ENCODE results near the gene ADGRD1. TPM values are rescaled to one million over a fixed set of nuclear protein-coding genes. Genes with fewer than 3 reads are reported as not detected.

The ADGRD1 gene
- total RNA-seq, 1 donor from 2014 or later, result 0.61 TPM

DNA sequence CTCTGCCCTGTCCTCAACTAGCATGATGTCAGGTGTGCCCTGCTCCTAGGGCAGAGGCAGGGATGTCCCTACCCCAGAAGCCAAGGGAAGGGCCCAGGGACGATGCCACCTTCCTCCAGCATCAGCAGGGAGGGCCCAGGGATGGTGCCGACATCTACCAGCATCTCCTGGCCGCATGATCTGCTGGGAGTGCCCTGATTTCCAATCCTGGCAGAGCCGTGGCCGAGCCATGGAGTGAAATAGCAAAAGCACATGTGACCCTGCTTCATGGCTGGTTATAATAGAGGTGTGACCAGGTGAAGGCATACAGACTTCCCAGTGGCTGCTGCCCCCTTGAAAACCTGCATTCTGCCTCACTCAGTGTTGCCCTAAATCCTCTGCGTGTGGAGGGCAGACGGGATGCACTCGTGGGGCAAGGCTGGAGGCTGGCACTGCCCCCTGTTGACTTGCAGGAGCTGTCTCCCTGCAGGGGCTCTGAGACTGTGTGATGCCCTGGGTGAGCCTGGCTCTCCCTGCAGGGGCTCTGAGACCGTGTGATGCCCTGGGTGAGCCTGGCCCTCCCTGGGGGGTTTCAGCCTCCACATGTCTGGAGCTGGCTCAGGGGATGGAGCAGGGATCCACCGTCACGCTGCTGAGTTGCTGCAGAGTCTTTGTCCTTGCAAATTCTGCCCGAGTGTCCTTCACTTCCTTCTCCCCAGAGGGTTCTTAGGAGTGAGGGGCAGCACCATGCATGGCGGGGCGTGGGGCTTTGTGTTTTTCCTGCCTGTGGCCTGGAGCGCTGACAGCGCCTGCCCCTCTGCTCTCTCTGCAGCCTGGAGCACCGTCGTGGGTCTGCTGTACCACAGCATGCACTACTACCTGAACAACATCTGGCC lies 51.7 kb downstream of the ADGRD1 start:
- intact Hi-C loops (cut with micrococcal nuclease), result no loop called here

DNA sequence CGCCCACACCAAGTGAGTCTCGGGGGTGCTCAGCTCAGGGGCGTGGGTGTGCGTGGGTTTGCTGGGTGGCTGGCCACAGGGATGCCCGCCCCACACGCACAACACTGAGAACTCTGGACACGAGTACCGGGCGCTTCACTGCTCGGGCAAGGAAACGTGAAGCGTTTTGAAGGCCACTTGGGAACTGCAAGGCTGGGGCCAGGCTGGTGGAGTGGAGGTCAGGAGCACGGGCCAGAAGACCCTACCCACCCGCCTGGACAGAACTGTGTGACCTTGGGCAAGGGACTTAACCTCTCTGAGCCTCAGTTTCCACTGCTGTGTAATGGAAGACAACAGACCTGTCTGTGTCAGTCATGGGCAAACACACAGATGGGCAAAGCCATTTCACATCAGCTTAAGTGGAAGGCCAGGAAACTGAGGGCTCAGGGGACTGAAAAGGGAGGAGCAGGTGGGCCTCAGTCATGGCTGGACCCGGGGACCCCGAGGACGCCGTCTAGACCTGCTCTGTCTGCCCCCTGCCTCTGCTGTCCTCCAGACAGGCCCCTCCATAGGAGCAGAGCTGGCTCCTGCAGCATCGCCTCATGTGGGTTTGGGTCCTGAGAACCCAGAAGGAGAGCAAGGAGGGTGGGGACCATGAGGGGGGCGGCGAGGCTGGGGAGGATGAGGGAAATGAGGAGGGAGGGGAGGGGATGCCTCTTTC lies 52.5 kb downstream of the ADGRD1 start:
- intact Hi-C loops (cut with micrococcal nuclease), result no loop called here

DNA sequence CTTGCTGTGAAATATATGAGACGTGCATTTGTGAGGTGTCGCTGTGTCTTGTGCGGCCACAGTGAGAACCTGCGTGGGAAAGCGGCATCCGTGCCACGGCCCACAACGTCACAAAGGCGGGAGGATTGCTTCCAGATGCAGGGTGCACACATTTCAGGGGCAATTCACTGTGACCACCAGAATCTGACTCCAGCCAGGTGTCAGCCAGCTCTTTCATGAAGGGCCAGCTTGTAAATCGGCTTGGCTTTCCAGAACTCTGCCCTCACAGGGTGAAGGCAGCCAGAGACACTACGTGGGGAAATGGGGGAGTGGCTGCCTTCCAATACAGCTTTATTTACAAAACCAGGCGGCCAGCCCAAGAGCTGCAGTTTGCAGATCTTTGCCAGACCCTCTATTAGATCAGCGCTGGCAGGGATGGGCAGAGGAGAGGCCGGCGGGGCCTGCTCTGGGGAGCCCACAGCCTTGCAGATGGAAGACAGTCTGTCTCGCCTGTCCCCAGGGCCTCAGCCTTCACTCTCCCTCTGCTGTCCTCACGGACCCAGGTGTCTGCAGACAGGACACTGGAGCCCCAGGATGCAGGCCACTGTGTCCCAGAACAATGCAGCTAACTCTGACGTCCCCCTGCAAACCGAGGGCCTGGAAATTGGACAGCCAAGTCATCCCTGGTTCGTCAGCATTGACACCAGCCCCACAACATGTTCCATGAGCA lies 53.5 kb downstream of the ADGRD1 start:
- intact Hi-C loops (cut with micrococcal nuclease), result no loop called here

DNA sequence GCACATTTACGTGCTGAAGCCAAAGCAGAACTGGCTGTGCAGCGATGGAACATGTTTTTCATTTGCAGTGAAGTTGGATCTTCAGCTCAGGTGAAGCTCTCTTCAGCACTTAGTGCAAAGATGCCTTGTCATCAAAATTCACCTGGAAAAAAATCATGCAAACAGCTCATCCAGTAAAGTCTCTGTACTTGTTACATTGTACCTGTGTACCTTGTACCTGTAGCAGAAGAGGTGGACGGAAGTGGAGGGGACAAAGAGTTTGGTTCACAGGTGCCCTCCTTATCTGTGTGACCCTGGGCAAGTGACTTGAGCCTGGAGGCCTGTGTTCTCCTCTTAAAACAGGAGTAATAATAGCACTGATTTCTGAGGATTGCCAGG lies 54.0 kb downstream of the ADGRD1 start:
- intact Hi-C loops (cut with micrococcal nuclease), result no loop called here

DNA sequence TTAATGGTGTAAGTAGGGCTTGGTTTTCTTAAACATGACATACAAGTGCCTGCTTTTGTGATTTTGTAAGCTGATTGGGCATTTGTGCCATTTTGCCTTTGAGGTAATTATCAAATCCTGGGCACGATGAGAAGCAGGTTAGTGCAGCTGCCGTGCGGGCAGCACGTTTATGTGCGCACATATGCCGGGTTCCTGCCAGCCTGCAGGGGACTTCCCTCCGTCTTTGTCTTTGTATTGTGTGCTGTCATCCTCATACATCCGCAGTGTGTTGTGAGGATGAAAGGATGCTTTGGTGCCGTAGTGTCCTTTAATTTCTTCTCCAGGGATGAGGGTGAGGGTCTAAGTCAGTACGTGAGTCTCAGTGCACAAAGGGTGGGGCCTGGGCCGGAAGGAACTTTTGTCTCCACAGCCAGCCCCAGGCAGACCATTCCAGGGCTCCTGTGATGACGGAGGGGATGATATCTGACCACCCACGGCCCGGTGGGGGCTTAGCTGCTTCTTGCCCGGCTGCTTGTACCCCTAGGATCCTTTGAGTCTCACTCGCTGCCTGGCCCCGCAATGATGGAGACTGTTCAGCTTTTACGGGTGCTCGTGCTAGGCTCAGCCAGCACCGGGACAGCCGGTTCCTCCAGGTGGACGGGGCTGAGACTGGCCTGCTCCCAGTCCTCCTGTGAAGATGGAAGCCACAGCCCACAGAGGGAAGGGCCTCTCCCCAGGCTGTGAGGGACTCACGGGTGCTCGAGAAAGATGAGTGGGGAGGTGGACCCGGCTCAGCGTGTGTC lies 54.6 kb downstream of the ADGRD1 start:
- intact Hi-C loops (cut with micrococcal nuclease), result no loop called here

DNA sequence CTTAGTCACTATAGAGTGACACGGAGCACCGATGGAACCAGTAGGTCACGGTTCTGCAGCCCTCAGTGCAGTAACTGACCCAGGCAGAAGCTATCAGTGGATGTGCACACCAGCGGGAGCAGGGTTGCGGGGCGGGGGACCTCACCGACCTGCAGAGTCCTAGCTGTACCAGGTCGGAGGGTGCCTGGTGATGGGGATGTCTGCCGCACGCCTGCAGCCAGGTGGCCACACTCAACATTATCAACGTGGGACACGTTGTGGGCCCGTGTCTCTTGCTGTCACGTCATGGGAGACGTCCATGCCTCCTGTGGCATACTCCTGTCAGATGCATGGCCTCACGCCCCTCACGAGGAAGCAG lies 55.2 kb downstream of the ADGRD1 start:
- intact Hi-C loops (cut with micrococcal nuclease), result no loop called here

DNA sequence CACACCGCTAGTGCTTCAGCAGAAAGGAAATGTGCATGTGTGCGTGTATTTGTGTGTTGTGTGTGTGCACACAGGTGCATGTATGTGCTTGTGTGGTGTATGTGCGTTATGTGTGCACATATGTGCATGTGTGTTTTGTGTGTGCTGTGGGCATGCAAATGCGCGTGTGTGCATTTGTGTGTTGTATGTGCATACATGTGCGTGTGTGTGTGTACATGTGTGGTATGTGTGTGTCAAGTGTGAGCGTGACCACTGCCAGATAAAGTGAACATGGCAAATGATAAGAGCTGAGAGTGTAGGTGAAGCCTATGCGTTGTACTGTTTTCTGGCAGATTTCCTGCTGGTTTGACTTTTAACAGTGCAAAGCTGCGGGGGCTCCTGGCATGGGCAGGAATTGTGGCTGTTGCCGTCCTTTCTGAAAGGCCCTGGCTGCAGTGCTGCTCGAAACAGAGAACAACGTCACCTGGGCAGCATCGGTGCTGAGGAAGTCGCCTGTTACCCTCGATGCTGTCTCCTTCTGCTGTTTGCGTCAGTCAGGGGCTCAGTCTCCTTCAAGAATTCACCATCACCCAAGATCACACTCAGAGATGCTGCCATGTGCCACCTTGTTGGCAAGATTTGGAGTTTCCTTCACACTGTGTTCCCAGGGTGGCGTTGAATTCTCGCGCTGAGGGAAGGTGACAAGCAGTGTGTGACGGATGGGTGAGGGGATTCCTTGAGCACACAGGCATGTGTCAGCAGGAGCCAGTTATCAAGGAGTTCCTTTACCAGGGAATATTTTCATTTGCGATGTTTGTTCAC lies 56.1 kb downstream of the ADGRD1 start:
- intact Hi-C loops (cut with micrococcal nuclease), result no loop called here

DNA sequence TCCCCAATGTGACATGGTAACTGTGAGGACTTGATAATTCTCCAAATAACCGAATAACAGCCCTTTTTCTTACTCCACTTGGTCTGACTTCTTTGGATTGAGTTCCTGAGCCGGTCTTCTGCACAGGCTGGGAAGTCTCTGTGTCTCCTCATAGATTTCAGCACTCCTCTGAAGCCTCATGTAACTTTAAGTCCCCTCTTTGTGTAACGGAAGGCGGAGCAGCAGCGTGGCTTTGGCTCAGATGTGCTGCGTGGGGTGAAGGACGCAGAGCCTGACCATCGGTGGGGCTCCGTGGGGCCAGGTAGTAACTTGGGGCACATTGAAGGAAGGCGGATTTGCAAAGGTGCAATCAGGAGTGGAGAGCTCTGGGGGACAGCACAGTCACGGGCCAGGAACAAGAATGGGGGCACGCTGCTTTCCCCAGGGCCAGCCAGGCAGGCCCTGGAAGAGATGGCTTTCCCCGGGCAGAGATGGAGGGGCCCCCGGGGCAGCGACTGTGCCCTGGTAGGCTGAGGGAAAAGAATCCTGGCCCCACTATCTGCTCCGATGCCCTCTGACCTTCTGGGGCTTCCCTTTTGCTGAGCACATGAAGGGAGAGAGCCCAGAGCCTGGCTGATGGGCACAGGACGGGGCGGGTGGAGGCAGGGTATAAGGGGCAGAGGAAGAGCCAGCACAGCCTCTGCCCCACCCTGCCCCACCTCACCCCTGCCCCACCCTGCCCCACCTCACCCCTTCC lies 56.9 kb downstream of the ADGRD1 start:
- intact Hi-C loops (cut with micrococcal nuclease), result no loop called here

DNA sequence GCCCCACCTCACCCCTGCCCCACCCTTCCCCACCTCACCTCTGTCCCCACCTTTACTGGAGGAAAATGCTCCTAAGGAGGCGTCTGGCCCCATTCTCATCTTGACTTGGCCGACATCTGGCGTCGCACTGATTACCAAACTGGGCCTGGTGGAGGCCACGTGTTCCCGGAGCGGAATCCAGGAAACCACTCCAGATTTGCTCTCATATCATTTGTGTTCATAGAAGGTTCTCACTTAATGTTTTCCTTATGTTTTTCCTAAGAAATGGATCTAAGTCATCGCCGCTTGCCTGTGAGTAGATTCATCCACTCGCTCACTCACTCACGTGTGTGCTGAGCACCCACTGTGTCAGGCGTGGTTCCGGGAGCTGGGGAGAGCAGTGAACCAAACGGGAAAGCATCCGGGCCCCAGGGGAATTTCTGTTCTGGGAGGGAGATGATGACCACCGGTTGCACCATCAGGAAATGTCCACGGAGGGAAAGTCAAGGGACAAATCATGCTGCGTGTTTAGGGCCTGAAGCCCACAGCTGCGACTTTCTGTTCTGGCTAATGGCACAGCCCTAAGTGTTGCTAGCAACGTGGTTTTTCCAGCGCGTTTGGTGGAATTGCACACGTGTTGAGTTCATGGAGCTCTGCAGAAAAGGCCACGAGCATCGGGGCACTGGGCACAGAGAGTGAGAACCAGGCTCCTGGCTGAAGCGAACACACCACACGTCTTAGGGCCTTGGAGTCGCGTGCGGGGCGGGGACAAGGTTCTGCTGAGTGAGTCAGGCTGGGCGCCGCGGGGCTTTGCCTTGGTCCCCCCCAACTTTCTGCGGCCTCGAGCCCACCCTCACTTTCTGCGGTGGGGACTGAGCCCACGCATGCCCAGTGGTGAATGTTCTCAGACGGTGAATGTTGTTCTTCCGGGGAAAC lies 57.7 kb downstream of the ADGRD1 start:
- intact Hi-C loops (cut with micrococcal nuclease), result no loop called here

DNA sequence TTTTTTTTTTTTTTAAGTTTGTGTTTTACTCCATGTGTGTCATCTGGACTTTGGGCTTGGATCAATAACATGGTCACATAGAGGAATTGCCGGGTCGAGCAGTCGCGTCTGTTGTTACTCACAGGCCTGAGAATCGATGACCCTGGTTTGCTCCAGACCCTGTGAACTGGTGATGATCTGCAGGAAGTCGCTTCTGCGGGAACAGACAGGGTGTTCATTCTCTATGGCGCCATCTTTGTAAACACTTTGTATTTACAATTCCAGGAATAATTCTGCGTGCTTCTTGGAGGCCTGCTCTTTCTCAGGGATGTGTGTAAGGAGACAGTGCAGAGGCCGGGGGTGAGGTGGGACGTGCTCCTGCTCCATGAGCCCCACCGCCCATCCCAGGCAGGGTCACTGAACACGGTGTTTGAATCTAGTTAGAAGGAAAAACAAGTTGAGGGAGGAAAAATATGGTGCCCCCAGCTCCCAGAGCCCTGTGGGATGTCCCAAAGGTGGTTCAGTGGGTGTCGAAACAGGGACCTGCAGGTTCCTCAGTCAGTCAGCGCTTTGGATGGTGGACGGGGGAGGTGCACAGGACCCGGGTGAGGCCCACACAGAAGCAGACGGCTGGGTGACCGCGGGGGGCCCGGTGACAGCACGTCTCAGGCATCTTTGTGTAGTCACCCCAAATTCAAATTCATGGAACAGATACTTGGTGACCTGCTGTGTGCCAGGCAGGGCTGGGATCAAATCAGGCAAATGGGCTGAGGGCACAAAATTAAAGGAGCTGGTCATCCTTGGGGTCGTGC lies 58.8 kb downstream of the ADGRD1 start:
- intact Hi-C loops (cut with micrococcal nuclease), result no loop called here

DNA sequence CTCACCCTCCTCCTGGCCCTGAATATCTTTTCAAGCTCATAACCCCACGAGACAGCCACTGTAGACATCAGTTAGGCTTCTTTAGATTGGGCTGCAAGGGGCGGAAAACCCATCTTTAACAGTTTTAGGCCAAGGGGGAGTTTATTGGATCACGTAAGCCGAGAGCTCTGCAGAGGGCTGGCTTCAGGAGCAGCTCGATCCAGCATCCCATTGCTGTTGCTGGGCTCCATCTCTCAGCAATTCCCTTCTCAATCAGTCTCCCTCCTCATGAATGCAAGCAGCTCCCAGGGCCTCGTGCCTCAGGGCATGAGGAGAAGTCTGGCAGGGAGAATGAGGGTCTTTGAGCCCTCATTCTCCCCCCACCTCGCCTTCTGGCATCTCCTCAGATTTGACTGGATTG lies 59.4 kb downstream of the ADGRD1 start:
- intact Hi-C loops (cut with micrococcal nuclease), result no loop called here

DNA sequence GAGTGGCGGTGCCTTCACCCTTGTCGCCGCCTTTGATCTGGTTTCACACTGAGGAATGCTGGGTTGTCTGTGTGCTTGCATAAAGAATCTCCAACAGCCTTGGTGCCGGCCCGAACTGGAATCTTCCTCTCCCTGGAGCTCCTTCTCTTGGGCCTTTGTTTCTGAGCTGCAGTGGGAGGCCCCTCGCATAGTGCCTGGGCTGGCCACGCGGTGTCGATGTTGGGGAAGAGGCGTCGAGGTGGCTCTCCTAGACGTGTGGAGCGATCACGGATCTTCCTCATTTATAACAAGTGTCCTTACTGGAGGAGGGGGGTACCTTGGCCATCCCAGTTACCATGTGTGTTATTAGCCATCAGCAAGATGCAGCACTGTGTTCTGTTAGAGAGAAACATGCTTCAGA lies 60.6 kb downstream of the ADGRD1 start:
- intact Hi-C loops (cut with micrococcal nuclease), result no loop called here

DNA sequence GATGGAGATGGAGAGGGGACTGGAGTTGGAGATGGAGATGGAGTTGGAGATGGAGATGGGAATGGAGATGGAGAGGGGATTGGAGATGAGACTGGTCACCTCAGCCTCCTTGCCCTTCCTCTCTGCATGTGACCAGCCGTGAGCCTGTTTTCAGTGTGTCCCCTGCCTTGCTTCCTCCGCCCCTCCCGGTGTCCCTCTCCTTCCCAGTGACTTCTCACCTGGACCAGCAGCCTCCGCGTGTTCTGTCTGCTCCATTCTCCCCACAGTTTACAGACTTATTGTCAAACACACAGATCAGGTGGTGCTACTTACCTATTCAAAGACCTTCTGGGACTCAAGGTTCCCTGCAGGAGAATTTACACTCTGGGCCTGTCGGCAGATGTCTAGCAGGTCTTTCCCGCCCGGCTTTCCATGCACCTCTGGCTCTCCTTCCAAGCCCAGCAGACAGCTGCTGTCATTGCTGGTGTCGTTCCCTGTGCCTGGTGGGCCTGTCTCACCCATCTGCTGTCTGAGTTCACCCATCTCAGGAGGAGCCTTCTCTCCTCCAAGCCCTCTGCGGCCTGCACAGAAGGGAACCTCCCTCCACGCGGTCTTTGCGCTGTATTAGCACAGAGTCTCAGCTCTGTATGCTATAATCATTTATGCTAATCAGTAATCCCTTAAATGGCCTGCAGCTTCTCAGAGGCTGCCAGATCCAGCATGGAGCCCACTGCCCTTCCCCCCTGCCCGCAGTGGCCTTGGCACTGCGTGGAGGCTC lies 62.1 kb downstream of the ADGRD1 start:
- intact Hi-C loops (cut with micrococcal nuclease), result no loop called here

DNA sequence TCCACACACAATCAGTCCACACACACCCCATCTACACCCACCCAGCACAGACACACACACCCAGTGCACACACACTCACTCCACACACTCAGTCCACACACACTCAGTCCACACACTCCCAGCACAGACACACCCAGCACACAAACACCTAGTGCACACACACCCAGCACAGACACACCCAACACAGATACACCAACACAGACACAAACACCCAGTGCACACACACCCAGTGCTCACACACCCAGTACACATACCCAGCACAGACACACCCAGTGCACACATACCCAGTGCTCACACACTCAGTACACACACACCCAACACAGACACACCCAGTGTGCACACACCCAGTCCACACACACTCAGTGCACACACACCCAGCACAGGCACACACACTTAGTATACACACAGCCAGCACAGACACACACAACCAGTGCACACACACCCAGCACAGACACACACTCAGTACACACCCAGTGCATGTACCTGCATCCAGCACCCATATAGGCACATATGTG lies 63.8 kb downstream of the ADGRD1 start:
- intact Hi-C loops (cut with micrococcal nuclease), result no loop called here

DNA sequence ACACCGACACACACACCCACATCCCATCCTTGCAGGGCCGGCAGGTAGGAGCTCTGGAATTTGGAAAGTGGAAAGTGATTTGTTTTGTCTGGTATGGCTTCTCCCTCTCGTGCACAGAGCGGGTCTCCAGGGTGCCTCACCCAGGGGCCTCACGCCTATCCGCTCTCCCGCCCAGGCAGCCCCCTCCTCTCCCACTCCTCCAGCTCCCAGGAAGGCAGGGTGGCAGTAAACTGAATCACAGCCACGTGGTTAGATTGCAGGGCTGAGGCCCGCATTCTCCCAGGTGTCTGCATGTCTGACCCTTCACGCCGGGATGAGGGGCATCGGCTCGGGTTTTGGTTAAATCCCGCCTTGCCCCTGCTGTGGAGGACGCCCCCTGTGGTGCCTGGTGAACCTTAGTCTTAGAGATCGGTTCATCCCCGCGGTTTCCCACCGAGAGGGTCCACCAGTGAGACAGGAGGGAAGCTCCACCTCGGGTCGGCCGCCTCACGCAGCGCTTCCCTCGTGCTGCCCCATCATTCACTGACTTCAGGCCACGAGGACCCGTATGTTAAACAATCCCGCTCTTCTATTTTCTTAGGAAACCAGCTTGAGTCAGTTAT lies 64.4 kb downstream of the ADGRD1 start:
- intact Hi-C loops (cut with micrococcal nuclease), result no loop called here

DNA sequence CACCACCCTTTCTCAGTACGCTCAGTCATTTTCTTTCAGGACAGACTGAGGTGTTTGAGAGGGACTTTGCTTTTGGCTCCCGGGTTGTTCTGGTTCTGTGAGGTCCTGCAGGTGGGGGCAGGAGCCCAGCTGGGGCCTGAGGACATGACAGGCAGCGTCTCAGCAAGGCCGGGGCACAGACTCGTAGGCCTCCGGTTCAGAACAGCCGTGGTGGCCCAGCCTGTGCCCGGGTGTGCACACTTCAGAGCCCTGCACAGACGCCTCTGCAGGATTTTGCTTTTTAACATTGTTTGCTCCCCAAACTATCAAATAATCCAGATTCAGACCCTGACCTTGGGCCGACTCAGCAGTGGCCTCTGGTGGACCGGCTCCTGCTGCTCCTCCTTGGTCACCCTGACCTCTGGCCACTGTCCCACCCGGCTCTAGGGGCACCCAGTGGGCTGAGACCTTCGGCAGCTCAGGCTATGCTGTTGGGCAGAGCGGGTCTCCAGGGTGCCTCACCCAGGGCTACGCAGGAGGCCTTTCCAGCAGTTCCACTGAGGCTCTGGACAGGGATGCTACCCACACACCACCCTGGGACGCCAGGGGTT lies 65.2 kb downstream of the ADGRD1 start:
- intact Hi-C loops (cut with micrococcal nuclease), result no loop called here

All from T-helper 2 cell treated with Interferon-gamma antibody and Interleukin-4, amounts not matched to agents 100 ng/mL and 5 ng/mL, for 36 hours (primary cell).